ENCODE measurements around the gene C1orf74. TPM values are rescaled to one million over a fixed set of nuclear protein-coding genes. Genes with fewer than 3 reads are reported as not detected.

The C1orf74 gene
- total RNA-seq, 4 donors from 2014 or later: 0.38 to 0.82 (median 0.54) TPM

- H3K4me3 ChIP-seq: no peak overlapping the region
- peak; percentile 73 to 75 for ATAC-seq
- intact Hi-C loops (cut with DNase I; ENCODE audit: low total_unique reads): no loop called here
Observed at GRCh38 chr1:209733409-209734192, 50.8 kb downstream of the C1orf74 start.

DNA sequence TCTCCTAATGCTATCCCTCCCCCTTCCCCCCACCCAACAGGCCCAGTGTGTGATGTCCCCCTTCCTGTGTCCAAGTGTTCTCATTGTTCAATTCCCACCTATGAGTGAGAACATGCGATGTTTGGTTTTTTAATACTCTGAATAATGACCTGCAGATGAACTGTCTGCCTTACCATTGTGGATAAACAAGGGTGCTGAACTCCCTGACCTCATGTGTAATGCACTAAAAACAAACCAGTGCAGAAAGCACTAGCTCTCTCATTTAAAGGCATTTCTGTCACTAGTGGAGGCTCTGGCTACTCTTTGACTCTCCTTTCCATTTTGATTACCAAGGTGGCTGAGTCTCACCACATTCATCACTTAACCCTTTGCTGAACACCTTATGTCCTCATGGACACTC, 51.6 kb downstream of the C1orf74 start:
- in situ Hi-C loops (cut with MboI; ENCODE audit: low sequenced_read_pairs in 4 of 4) (no loop called here), intact Hi-C loops (cut with DNase I; ENCODE audit: low total_unique reads) (no loop called here)
- no peaks in the 10 kb centered on the region for H3K4me1 ChIP-seq
- H3K27ac ChIP-seq: no peak overlapping the region
- ATAC-seq (no peak), DNase-seq (no peak)
- no peaks in the 10 kb centered on the region for H3K27me3 ChIP-seq
- TF ChIP-seq CTCF (IDR thresholded peaks at IDR 0.05 in 4 of 5, conservative IDR thresholded peaks at IDR 0.05 in 1 of 5): no peak
- no peak for TF ChIP-seq POLR2A (IDR thresholded peaks at IDR 0.05)
- no peak overlapping the region for H3K4me3 ChIP-seq
- H3K9me3 ChIP-seq: no peaks in the 10 kb centered on the region
- no peaks in the 10 kb centered on the region for H3K36me3 ChIP-seq

More at GRCh38 chr1:209733409-209734192, 50.8 kb downstream of the C1orf74 start:
- no peak for DNase-seq
- H3K27me3 ChIP-seq: no peaks in the 10 kb centered on the region
- no peaks in the 10 kb centered on the region for H3K9me3 ChIP-seq
- TF ChIP-seq POLR2A (IDR thresholded peaks at IDR 0.05) (no peak), CTCF (IDR thresholded peaks at IDR 0.05 in 4 of 5, conservative IDR thresholded peaks at IDR 0.05 in 1 of 5) (no peak)
- in situ Hi-C loops (cut with MboI; ENCODE audit: low sequenced_read_pairs in 4 of 4): no loop called here
- no peaks in the 10 kb centered on the region for H3K36me3 ChIP-seq
- no peak overlapping the region for H3K27ac ChIP-seq
- no peaks in the 10 kb centered on the region for H3K4me1 ChIP-seq

- ATAC-seq: no peak
- no peaks in the 10 kb centered on the region for H3K27me3 ChIP-seq
- TF ChIP-seq POLR2A (IDR thresholded peaks at IDR 0.05) (no peak), CTCF (IDR thresholded peaks at IDR 0.05 in 4 of 5, conservative IDR thresholded peaks at IDR 0.05 in 1 of 5) (no peak)
- H3K9me3 ChIP-seq: no peaks in the 10 kb centered on the region
- intact Hi-C loops (cut with DNase I; ENCODE audit: low total_unique reads): no loop called here
- H3K36me3 ChIP-seq: no peaks in the 10 kb centered on the region
- DNase-seq: no peak
- no peak overlapping the region for H3K27ac ChIP-seq
- no peaks in the 10 kb centered on the region for H3K4me1 ChIP-seq
- in situ Hi-C loops (cut with MboI; ENCODE audit: low sequenced_read_pairs in 4 of 4): no loop called here
- H3K4me3 ChIP-seq: no peak overlapping the region
Observed at GRCh38 chr1:209729436-209729835, 54.9 kb downstream of the C1orf74 start.

Other genes starting within 250 kb of the C1orf74 start
- under 1 TPM in 1 of 4 donors, not detected in 3; 0.16 TPM for gene CAMK1G, start 200.8 kb downstream of the C1orf74 start, total RNA-seq
- 1 to 10 TPM in 1 of 4 donors, under 1 TPM in 3; 0.61 to 1.9 (median 0.72) TPM for gene LAMB3, start 132.1 kb downstream of the C1orf74 start, total RNA-seq
- 1,000 to 10,000 TPM in 1 of 4 donors, 100 to 1,000 TPM in 1, 10 to 100 TPM in 2; 29.1 to 1,155 (median 83.4) TPM for gene G0S2, start 109.1 kb downstream of the C1orf74 start, total RNA-seq
- 10 to 100 TPM in 1 of 4 donors, 1 to 10 TPM in 3; 3.0 to 16.0 (median 6.8) TPM for gene HSD11B1, start 79.7 kb downstream of the C1orf74 start, total RNA-seq
- 1 to 10 TPM in 1 of 4 donors, under 1 TPM in 2, not detected in 1; 0.16 to 1.5 (median 0.35) TPM for gene TRAF3IP3, start 28.5 kb downstream of the C1orf74 start, total RNA-seq
- 1 to 10 TPM in 1 of 4 donors, under 1 TPM in 3; 0.31 to 1.7 (median 0.49) TPM for gene IRF6, start 21.6 kb upstream of the C1orf74 start, total RNA-seq
- gene UTP25, start 43.4 kb upstream of the C1orf74 start, total RNA-seq: 1 to 10 TPM; 3.9 to 4.6 (median 4.2) TPM
- 1 to 10 TPM in 1 of 4 donors, under 1 TPM in 2, not detected in 1; 0.05 to 1.1 (median 0.11) TPM for gene SYT14, start 153.7 kb upstream of the C1orf74 start, total RNA-seq